ENCODE data around the gene SH2D3C. TPM values are rescaled to one million over a fixed set of nuclear protein-coding genes. Genes with fewer than 3 reads are reported as not detected.

Gene SH2D3C
- total and polyA plus RNA-seq, 9 of the 15 experiments (the other 6 are each of a cell fraction or from before 2014, with no cell fraction given), result 0.03 to 1.2 (median 0.22) TPM; not detected in 1

GRCh38 chr9:127785933-127786772 is 7.7 kb upstream of the SH2D3C start, which contains the start of gene CDK9 (continued):
- TF ChIP-seq, protein P1, sequence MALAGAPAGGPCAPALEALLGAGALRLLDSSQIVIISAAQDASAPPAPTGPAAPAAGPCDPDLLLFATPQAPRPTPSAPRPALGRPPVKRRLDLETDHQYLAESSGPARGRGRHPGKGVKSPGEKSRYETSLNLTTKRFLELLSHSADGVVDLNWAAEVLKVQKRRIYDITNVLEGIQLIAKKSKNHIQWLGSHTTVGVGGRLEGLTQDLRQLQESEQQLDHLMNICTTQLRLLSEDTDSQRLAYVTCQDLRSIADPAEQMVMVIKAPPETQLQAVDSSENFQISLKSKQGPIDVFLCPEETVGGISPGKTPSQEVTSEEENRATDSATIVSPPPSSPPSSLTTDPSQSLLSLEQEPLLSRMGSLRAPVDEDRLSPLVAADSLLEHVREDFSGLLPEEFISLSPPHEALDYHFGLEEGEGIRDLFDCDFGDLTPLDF (CRISPR knock-in tag; IDR thresholded peaks at IDR 0.05), result 0 out of 2 replicates have a peak, but pooled peaks have one; percentile 34
- no peak for TF ChIP-seq ZNF347 (CRISPR knock-in tag; IDR thresholded peaks at IDR 0.05; ENCODE audit: low read depth)
- TF ChIP-seq SLC30A9 (CRISPR knock-in tag; IDR thresholded peaks at IDR 0.05), result no peak
- TF ChIP-seq HES1 (IDR thresholded peaks at IDR 0.05; ENCODE audit: low read depth), result no peak; the same call in 1 of the 2 replicates
- no peak for TF ChIP-seq MBD1 (CRISPR knock-in tag; IDR thresholded peaks at IDR 0.05)
- no peak for TF ChIP-seq ZNF79 (CRISPR knock-in tag; IDR thresholded peaks at IDR 0.05; ENCODE audit: low read depth)
- TF ChIP-seq MXD1 (CRISPR knock-in tag; IDR thresholded peaks at IDR 0.05; ENCODE audit: borderline replicate concordance, poor library complexity, severe bottlenecking), result no peak
- no peak for TF ChIP-seq ZNF408 (CRISPR knock-in tag; IDR thresholded peaks at IDR 0.05; ENCODE audit: low read depth)
- TF ChIP-seq SMARCB1 (IDR thresholded peaks at IDR 0.05; ENCODE audit: insufficient read length, low read depth), result no peak
- TF ChIP-seq PPARD (CRISPR knock-in tag; IDR thresholded peaks at IDR 0.05), result no peak
- TF ChIP-seq ZNF57 (CRISPR knock-in tag; IDR thresholded peaks at IDR 0.05), result no peak
- TF ChIP-seq ZNF695 (CRISPR knock-in tag; IDR thresholded peaks at IDR 0.05), result no peak
- TF ChIP-seq, protein P2, sequence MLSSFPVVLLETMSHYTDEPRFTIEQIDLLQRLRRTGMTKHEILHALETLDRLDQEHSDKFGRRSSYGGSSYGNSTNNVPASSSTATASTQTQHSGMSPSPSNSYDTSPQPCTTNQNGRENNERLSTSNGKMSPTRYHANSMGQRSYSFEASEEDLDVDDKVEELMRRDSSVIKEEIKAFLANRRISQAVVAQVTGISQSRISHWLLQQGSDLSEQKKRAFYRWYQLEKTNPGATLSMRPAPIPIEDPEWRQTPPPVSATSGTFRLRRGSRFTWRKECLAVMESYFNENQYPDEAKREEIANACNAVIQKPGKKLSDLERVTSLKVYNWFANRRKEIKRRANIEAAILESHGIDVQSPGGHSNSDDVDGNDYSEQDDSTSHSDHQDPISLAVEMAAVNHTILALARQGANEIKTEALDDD (IDR thresholded peaks at IDR 0.05), result no peak
- TF ChIP-seq ESRRA (IDR thresholded peaks at IDR 0.05; ENCODE audit: borderline replicate concordance, low read depth), result 0 out of 2 replicates have a peak, but pooled peaks have one; percentile 36

Data from K562 (cell line).